DND-41 (cell line): ENCODE measurements around the gene LAMC1.

ENCODE experiments used
- EZH2 ChIP-seq: IDR thresholded peaks from 3 replicates; pipeline ENCODE4 v1.6.1; 2012; ENCODE audit warnings: borderline replicate concordance, low read depth, mild to moderate bottlenecking, moderate library complexity, low read length, inconsistent platforms; ENCODE audit not compliant: severe bottlenecking
- TF ChIP-seq, protein P1 (sequence below): IDR thresholded peaks from 2 replicates; pipeline ENCODE4 v1.5.1; 2012; ENCODE audit warnings: borderline replicate concordance, low read length, moderate library complexity, mild to moderate bottlenecking; ENCODE audit not compliant: poor library complexity, severe bottlenecking; ENCODE audit errors: extremely low read depth

DNA sequence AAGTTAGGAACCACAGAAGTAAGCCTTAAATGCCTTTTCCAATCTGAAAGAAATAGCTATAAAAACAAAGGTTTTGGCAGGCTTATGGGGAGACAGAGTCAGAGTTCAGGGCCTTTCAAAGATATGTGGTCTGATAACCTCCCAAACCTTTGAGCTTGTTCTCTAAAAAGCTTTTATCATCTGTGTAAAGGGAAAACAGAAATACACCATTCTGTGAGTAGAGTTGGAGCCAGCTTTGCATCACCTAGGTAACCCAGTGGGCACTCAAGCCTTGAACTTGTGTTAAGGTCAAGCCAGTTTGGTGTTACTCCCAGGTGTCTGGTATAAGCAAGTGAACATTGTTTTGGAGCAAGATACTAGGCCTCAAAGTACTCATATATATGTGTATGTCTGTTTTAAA is 50.1 kb downstream of the LAMC1 start:
- no peak for TF ChIP-seq EZH2
- TF ChIP-seq, protein P1, sequence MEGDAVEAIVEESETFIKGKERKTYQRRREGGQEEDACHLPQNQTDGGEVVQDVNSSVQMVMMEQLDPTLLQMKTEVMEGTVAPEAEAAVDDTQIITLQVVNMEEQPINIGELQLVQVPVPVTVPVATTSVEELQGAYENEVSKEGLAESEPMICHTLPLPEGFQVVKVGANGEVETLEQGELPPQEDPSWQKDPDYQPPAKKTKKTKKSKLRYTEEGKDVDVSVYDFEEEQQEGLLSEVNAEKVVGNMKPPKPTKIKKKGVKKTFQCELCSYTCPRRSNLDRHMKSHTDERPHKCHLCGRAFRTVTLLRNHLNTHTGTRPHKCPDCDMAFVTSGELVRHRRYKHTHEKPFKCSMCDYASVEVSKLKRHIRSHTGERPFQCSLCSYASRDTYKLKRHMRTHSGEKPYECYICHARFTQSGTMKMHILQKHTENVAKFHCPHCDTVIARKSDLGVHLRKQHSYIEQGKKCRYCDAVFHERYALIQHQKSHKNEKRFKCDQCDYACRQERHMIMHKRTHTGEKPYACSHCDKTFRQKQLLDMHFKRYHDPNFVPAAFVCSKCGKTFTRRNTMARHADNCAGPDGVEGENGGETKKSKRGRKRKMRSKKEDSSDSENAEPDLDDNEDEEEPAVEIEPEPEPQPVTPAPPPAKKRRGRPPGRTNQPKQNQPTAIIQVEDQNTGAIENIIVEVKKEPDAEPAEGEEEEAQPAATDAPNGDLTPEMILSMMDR: no peak
